HL-60/S4 (cell line): ENCODE results near the gene EOMES.
"Not testable (repeated sequence)": the region's sequence is repeated elsewhere in the genome, so short reads cannot be mapped to it uniquely, and the experiment has no call there.

Source experiments
- in situ Hi-C: fragments of 300-500 bp; cut with MboI; formaldehyde crosslinking; loops from 2 replicates; pipeline ENCODE4 v1.14.3; 2022; ENCODE audit warnings: low sequenced_read_pairs

Gene EOMES

DNA sequence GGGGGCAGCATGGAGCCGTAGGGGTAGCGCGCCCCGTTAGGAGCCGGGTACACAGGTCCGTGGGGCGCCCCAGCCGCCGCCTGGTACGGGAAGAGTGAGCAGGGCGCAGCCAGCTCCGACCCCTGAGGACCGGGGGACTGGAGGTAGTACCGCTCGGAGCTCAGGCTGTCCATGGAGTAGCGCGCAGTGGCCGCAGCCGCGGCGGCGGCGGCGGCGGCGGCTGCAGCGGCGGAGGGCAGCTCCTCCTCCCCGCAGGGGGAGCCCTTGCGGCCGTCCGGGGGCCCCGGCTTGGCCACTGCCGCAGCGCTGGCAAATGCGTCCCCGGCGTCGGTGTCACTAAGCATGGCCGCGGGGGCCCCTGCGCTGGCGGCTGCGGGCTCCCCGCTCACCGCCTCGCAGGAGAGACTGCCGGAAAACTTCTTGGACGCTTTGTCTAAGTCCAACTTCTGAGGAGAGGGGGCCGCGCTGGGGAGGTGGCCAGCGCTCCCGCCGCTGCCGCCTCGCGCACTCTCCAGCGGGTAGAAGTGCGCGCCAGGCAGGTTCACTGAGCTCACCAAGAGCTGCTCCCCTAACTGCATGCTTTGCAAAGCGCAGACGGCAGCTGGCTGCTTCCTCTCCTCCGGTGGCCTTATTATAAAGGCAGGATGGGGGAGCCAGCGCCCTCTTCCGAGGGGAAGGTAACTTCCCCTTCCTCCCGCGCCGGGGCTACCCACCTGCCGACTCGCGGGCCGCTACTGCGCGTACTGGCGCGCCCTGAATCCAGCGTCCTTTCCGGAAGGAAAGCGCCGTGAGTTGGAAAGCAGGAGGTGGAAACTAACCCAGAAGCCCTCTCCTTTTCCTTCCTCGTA, at the start of gene EOMES:
TSS of gene EOMES (minus strand) at position 607 of the 848 bp plus-strand sequence. CDS start at position 578, 29 bp downstream.
- in situ Hi-C loops, result loop anchor here (25.0 kb wide), 1 partner anchor 590 kb away; no protein-coding TSS in a partner anchor

DNA sequence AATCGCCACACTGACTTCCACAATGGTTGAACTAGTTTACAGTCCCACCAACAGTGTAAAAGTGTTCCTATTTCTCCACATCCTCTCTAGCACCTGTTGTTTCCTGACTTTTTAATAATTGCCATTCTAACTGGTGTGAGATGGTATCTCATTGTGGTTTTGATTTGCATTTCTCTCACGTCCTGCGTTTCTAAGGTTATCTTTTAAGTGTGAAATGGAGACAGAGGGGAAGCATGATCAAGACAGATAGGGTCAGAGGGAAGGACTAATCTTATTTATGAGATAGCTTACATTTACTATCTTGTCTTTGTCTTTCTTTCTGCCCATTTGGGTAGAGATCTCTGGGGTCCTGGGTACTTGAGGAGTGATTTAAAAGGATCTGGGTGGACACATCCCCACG, 48.3 kb upstream of the EOMES start:
- in situ Hi-C loops, result not testable (repeated sequence)

DNA sequence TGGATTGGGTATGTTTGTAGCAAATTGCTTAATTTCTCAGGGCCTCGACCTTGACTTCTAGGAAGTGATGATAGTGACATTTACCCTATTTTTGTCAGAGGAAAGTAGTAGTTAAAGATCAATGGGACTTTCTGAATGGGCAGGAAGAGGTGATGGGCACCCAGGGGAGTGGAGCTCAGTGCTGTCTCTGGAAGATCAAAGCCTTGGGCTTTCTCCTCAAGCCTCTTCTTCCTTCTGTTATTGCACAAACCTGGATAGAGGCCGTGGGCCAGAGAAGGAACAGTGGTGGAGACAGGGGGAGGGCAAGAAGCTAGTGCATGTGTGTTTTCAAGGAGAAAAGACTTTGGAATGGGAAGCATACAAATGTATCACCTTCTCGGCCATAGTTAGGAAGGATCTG, 44.9 kb upstream of the EOMES start:
- in situ Hi-C loops, result no loop called here

DNA sequence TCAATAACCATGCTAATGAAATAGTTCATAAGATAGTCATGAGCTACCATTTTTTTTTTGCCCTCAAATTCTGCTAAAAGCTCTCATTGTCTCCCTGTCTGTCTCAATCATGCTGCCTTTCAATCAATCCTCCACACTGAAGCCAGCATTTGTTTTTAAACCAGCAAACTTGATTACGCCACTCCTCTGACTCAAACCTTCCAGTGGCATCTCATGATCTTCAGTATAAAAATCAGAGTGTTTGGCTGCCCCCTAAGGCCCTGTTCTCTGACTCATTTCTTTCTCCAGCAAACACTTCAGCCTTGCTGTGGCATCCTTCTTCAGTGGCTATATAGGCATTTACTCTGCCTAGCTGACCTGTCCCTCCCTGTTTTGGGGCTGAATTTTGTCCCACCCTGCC, 36.0 kb upstream of the EOMES start:
- in situ Hi-C loops, result no loop called here

DNA sequence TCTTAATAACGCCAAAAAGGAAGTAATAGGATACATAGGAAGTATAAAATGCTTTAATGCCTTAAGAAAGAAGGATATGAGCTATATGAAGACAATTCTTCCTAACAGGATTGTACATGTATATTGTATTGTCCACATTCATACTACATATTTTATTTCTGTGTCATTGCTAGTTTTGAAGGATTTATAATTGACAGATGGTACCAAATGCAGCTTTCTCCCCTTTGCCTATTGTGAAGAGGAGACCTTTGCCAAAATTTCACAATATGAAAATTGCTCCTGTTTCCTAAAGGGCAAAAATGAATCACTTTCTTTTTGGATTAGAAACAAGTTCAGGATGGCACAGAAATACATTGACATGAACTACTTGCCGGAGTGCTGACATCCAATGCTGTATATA, 34.8 kb upstream of the EOMES start:
- in situ Hi-C loops, result no loop called here

DNA sequence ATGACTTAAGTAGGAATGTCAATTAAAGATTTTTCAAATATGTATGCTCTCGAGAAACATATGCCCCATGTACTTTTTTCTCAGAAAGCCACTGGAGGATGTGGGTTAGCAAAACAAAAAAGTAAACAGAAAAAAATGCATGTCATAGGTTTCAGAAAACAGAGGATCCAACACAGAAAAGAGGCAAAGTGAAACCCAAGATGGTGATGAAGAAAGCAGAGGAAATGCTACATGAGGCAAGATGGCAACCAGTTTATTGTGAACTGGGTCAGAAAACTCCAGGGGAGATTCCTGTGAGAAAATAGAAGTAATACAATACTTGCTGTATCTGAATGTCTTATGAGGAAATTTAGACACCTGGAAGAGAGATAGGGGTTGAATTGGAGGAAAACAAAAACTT, 30.8 kb upstream of the EOMES start:
- in situ Hi-C loops, result no loop called here

DNA sequence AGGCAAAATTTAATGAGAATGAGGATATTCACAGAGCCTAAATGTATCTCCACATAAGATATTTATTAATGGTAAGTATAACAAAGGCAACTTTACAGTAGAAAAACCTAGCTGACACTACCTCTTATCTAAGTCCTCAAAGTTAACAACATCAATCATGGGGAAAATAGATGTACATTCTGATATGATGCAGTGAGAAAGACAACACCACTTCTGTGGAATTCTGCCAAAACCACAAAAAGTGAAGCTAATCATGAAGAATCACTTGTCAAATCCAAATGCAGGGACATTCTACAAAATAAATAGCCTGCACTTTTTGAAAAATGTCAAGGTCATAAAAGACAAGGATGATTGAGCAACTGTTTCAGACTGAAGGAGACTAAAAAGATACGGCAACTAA, 27.5 kb upstream of the EOMES start:
- in situ Hi-C loops, result no loop called here

DNA sequence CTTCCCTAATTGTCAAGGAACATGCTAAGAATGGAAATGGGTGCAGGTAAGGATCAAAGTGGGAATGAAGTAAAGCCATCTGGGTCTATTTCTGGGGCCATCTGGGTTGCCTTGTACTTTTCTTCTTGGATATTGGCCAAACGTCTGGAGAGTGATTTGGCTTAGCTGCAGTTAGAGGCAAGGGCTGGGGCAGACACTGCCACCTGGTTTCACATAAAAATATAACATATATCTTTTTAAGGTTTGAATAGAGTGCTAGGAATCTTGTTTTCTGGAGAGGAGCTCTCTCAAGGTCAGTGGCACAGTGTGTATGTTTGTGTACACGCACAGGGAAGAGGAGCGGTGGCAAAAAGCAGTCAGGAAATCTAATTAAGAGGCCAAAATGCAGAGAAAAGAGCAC, 24.7 kb upstream of the EOMES start:
- in situ Hi-C loops, result no loop called here

DNA sequence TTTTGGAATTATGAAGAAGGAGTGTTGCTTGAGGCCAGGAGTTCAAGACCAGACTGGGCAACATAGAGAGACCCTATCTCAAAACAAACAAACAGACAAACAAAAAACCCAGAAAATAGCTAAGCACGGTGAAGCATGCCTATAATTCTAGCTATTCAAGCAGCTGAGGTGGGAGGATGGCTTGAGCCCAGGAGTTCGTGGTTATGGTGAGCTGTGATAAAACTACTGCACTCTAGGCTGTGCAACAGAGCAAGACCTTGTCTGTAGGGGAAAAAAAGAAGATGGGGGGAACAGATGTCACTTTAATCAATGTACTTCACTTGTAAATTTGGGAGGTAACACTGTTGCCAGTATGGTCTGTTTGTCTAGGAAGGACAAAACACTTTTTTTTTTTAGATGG, 18.7 kb upstream of the EOMES start:
- in situ Hi-C loops, result no loop called here

DNA sequence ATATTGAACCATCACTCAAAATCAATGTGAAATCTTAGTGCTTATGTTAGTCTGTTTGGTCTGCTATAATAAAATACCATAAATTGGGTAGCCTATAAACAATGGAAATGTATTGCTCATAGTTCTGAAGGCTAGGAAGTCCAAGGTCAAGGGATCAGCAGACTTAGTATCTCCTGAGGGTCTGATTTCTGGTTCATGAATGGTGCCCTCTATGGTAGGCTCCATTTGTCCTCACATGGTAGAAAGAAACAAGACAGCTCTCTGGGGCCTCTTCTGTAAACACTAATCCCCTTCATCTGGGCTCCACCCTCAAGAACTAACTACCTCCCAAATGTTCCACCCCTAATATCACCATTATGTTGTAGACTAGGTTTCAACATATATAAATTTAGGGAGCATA, 15.0 kb upstream of the EOMES start:
- in situ Hi-C loops, result no loop called here

DNA sequence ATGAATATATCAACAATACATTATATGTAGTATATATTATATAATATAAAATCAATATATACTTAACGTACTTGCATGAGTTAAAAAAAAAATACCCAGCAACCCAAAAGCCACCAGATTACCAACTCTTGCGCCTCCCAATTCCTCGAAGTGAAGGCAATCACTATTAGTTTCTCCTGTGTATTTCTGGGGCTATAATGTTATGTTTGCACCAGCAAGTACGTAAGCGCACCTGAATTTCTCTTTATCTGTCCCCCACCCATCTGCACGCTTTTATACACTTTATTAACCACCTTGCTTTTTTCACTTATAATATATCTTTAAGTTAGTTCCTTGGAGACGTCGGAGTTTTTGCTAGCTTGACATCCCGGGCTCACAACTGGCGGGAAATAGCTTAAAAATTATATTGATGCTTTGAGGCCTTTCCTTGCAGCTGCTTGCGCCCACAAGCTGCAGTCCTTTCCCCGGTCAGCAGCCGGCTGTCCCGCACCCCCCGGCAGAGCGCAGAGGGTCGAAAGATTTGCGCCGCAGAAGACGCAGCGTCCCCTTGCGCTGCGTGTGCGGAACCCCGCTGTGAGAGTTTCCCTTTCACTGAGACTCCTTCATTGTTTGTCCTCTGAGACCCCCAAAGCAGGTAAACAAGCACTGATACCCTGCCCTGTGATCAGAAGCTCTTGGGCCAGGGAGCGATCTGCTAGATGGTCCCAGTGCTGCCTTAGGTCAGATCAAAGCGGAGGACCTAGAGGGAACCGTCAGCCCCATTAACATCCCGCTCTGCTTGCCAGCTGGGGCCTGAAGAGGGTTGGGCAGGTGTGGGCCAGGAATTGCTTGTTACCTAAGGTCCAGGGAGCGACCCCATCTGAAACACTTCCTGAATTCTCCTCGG, 8.9 kb upstream of the EOMES start:
- in situ Hi-C loops, result no loop called here

DNA sequence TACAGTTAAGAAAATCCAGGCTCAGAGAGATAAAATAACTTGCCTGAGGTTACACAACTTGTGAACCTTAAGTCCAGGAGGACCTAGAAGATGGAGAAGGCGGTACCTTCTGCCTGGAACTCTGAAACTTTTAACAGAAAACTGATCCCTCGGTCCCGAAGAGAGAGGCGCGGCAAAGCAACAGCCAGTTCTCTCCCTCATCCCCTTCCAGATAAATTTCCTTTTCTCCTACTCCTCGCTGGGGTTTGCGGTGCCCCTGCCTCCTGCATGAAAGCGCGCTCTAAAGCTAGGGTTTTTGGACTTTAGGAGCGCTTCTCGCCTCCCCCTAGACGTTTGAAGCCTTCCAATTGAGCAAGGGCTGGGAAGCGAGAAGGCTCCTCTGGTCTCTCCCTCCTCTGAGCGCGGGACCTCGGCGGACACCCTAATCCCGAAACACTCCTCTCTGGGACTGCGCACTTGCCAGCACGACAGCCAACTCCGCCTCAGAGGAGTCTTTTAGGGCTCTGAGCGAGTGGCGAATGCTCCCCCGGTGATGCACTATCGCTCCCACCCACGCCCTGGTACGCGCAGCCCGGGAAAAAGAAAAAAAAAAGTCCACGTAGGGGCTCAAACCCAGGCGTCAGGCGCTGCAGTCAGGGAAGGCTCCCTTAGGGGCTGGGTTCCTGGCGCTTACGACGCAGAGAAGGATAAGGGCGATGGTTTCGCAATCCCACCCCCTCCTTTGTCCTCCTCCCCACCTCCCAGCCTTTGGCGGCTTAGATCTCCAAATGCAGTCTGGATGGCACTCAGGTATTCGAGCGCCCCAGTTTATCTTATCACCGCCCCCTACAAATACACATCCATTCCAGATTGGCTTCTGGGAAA, 7.9 kb upstream of the EOMES start:
- in situ Hi-C loops, result no loop called here

DNA sequence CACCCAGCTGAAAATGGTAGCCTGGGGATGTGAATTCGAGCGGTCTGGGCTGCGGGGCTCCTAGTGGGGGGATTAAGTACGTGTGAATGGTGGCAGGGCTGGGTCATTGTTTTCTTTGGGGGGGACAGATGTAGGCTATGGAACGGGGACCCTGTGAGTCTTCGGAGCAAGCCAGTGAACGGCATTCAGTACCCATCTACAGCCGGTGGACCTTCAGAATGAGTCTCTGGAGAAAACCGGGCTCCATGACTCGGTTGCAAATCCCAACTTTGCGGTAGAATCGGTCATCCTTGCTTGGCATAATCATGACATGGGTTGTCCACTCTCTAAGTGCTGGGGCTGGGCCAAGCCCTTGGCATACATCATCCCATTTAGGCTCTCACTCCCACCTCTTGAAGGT, 7.2 kb upstream of the EOMES start:
- in situ Hi-C loops, result no loop called here

DNA sequence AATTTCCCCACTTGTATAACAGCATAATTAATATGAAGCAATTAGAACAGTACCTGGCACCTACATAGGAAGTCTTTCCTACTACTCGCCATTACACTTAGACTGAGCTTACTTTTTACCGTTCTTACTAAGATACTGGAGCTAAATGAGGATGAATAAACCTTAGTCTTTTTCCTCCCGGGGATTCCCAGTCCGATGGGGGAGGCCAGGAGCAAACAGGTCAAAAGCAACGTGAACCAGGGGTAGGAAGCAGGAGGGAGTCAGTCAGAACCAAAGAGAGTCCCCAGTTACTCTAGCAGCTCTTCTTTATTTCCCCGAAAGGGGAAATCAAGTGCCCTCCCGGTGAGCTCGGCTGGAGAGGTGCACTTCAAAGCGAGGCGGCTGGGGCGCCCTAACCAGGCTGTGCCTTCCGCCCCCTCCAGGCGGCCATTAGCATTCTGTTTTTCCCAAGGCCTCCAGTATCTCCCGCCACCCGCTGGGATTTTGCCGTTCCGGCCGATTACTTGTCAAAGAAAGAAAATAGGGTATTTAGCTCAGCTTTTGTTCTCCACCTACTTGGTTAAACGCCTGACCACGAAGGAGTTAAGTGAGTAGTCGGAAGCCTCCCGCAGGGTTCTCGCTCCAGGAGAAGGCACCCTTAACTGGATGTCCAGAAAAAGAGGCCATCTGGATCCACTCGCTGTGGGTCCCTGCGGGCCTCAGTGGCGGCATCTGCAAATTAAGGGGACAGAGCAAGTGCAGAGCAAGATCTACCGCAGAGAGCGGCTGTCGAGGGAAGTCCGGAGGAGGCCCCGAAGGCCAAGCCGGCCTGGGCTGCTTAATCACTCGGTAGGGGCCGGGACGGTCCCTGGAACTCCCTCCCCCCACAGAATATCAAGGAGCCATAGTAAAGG, 6.3 kb upstream of the EOMES start:
- in situ Hi-C loops, result no loop called here

DNA sequence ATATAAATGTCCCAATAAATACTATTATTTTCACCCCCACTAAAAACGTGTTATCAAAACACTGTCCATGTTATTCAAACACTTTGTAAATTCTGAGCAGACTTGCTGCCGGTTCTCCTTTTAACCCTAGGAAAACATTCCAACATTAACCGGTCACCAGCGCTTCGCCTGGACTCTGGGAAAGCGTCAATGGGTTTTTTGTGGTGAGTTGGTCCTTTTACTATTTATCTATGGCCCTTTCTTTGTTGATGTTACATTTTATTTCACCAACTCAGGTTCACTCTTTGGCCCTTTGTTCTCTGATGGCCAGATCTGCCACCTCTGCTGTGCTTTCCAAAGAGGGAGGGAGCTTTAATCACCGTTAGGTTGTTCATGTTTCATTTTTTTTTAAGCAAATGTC, 4.1 kb upstream of the EOMES start:
- in situ Hi-C loops, result no loop called here

DNA sequence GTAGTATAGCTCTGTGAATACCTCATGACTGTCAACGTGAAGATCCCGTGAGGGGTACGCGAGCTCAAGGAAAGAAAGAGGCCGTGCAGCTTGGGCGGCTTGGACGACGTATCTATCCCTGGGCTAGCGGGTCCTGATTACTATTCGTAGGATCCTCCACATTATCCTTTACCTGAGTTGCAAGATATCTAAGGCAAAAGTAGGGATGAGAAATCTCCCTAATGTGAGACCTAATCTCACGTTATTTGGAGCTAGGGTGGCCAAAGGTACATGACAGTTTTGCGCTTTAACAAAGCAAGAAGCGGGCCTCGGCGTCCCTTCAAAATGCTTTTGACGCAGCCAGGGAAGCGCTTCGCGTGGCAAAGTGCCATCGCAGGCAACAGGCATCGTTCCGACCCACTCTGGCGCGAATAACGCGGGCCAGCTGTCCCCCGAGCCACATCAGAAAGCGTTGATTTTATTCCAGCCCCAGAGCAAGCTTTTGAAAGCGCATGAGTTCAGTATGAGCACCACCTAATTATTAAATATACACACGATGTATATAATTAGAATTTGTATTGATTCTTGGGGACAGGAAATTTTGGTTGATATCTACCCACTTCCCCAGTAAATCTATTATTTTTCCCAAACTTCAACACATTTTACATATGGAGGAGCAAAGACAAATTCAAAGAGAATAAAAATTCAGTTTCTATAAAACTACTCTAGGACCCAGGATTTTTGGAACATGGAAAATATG, 2.5 kb upstream of the EOMES start:
- in situ Hi-C loops, result loop anchor here (25.0 kb wide), 1 partner anchor 588 kb away; no protein-coding TSS in a partner anchor

DNA sequence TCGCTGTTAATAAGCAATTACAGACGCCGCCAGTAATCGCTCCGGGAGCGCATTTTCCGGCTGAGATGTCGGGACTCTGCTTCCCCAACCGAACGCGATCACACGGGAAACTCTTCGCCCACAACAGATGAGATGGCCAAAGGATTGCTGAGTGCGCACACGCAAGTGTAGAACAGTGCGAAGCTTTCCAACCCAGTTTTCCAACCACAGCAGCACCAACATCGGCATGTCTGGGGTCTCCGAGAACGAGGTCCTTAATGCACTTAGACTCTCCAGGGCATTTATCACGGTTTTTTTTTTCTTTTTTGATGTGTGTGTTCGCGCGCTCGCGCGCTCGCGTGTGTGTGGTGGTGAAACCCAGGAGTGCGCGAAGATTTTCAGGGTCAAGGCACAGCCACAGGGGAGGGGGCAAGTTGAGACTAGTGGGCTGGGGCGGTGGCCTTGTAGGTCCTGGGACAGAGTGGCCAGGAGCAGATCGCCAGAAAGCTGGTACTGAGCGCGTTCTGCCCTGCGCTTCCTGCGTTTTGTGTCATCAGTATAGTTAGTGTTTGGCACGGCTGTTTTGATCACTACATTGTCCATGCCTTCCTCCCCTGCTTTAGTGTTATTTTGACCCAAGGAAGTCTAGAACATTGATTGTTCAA, 1.8 kb upstream of the EOMES start:
- in situ Hi-C loops, result loop anchor here (25.0 kb wide), 1 partner anchor 588 kb away; no protein-coding TSS in a partner anchor

DNA sequence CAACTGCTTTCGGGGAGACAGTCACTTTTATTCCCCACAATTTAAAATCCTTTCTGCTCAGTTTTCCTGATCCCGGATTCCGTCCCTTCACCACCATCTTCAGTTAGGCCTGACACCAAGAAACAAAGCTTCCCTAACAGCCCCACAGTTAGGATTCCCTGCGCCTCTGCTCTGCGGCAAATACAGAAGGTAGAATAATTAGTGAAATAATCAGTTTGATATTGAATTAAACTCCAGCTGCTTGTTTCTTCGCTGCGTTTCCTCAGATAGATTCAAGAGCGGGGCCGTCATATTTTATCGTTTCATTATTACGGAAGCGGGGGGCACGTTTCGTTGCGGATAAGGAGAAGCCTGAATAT, 1.3 kb upstream of the EOMES start:
- in situ Hi-C loops, result loop anchor here (25.0 kb wide), 1 partner anchor 589 kb away; no protein-coding TSS in a partner anchor

DNA sequence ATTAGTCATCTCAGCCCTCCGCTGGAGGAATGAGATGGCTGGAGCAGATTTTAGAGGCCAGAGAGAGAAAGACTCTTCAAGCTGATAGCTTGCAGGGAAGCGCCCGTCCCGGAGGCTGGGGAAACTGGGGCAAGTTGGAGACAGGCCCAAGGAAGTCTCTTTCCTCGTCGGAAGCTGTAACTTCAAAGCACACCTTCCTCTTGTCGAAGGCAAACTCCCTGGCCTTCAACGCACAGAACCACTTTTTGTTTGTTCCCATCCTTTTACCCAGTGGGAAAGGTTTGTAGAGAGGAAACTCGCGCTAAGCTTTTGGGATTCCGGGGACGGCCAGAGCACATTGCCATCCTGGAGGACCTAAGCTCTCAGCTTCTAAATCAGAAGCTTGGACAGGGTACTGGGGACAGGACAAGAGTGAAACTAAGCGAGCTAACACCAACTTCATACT, 900 bp upstream of the EOMES start:
- in situ Hi-C loops, result loop anchor here (25.0 kb wide), 1 partner anchor 589 kb away; no protein-coding TSS in a partner anchor
